Activated CD8-positive, alpha-beta memory T cell treated with anti-CD3 and anti-CD28 coated beads for 48 hours (primary cell): Measurements from ENCODE around the gene ZNF512B.
"Not testable (repeated sequence)": the region's sequence is repeated elsewhere in the genome, so short reads cannot be mapped to it uniquely, and the experiment has no call there.

Experiments
- DNase-seq, 3 experiments: peaks; one replicate each; pipeline ENCODE4 v3.0.0-alpha.2; 2020; ENCODE audit warnings: low read depth in 2 of 3, low spot score in 2 of 3

The ZNF512B gene

GRCh38 chr20:63934271-63935068 lies 35.3 kb downstream of the ZNF512B start:
- DNase-seq, result no peak

- no peak for DNase-seq
These were observed 36.1 kb downstream of the ZNF512B start for GRCh38 chr20:63933646-63934045.

GRCh38 chr20:63932606-63933160 lies 37.0 kb downstream of the ZNF512B start:
- no peak for DNase-seq

- no peak for DNase-seq
These were observed 38.0 kb downstream of the ZNF512B start for GRCh38 chr20:63931735-63932134.

GRCh38 chr20:63930971-63931553 lies 38.7 kb downstream of the ZNF512B start:
- no peak for DNase-seq

- DNase-seq, result not testable (repeated sequence)
These were observed 40.3 kb downstream of the ZNF512B start for GRCh38 chr20:63929473-63929883.

- no peak for DNase-seq
These were observed 40.7 kb downstream of the ZNF512B start for GRCh38 chr20:63929071-63929470.

- DNase-seq, result no peak
These were observed 43.4 kb downstream of the ZNF512B start for GRCh38 chr20:63926298-63926697.

GRCh38 chr20:63924241-63924640 lies 45.5 kb downstream of the ZNF512B start:
- no peak for DNase-seq

GRCh38 chr20:63923651-63924050 lies 46.1 kb downstream of the ZNF512B start:
- no peak for DNase-seq

- DNase-seq, result no peak
These were observed 49.5 kb downstream of the ZNF512B start for GRCh38 chr20:63920226-63920625.

- DNase-seq, result no peak
These were observed 50.6 kb downstream of the ZNF512B start for GRCh38 chr20:63919130-63919529.

GRCh38 chr20:63917811-63918210 lies 51.9 kb downstream of the ZNF512B start:
- DNase-seq, result no peak

- DNase-seq, result not testable (repeated sequence)
These were observed 53.3 kb downstream of the ZNF512B start for GRCh38 chr20:63916371-63916939.

- no peak for DNase-seq
These were observed 54.3 kb downstream of the ZNF512B start for GRCh38 chr20:63915471-63915870.

GRCh38 chr20:63913768-63914167 lies 56.0 kb downstream of the ZNF512B start:
- no peak for DNase-seq

- DNase-seq, result no peak
These were observed 58.6 kb downstream of the ZNF512B start for GRCh38 chr20:63911176-63911575.

GRCh38 chr20:63908008-63908682 lies 61.6 kb downstream of the ZNF512B start:
- no peak for DNase-seq
